ENCODE measurements around the gene DEFB121. TPM values are rescaled to one million over a fixed set of nuclear protein-coding genes. Genes with fewer than 3 reads are reported as not detected.

The DEFB121 gene
- total and polyA plus RNA-seq, 2 of the 8 experiments (the other 6 are each of a cell fraction or from before 2014, with no cell fraction given): not detected

GRCh38 chr20:31368301-31368700 lies 37.7 kb downstream of the DEFB121 start, which contains the start of gene DEFB118:
Gene DEFB118, plus strand, starts transcription at chr20:31368601. Its CDS starts 50 bp downstream, at chr20:31368651.
- no peak within 1 kb of the TSS for H3K18ac ChIP-seq (ENCODE audit: extremely low read depth, low read length)
- no peak within 1 kb of the TSS for H2BK12ac ChIP-seq (ENCODE audit: low read depth, low read length)
- H2BK15ac ChIP-seq (ENCODE audit: low read length): no peak within 1 kb of the TSS
- no peak within 1 kb of the TSS for H3K23ac ChIP-seq (ENCODE audit: insufficient read length)
- no peak within 1 kb of the TSS for H3K56ac ChIP-seq (replicated peaks; ENCODE audit: insufficient read length, low read depth, low read length)
- H3K79me1 ChIP-seq (ENCODE audit: low read depth, low read length): no peaks in the 10 kb centered on the region
- peaks cover 55 to 86% of the 10 kb centered on the region in 2 experiments for H3K9me3 ChIP-seq (ENCODE audit: insufficient read depth in 2 of 2, low read depth in 1 of 2, low read length in 1 of 2)
- no peak for FAIRE-seq
- H3K27me3 ChIP-seq (replicated peaks in 1 of 4; ENCODE audit: control insufficient read depth in 3 of 4, extremely low read depth in 1 of 4, insufficient read depth in 3 of 4, low read length in 3 of 4): no peaks in the 10 kb centered on the region
- POLR2A ChIA-PET (ENCODE audit: partially characterized antibody): no interaction called here
- CTCF ChIA-PET (ENCODE audit: partially characterized antibody): interaction anchor here (1.0 kb wide), 1 partner anchor 90 kb away, joined by 3 read pairs; no protein-coding TSS in a partner anchor
- H2BK120ac ChIP-seq (replicated peaks; ENCODE audit: low read depth, low read length): no peak within 1 kb of the TSS
- WGBS, 2 experiments (ENCODE audit: extremely low coverage in 1 of 2, insufficient coverage in 1 of 2, insufficient read length in 1 of 2, insufficient replicate concordance in 2 of 2, low coverage in 1 of 2, low lambda C conversion rate in 2 of 2, missing lambda C conversion rate in 1 of 2): 77% methylated on average over 2 of the region's 2 CpGs; no CpG with 5 or more reads in 1 of the 2 experiments
- no peaks in the 10 kb centered on the region for H3K36me3 ChIP-seq (ENCODE audit: control insufficient read depth in 2 of 4, insufficient read depth in 4 of 4, low read length in 3 of 4)
- H4K91ac ChIP-seq (replicated peaks; ENCODE audit: insufficient read length, low read length): no peak within 1 kb of the TSS
- H3K4ac ChIP-seq (replicated peaks; ENCODE audit: insufficient read length, low read depth, low read length): no peak within 1 kb of the TSS
- H3K23me2 ChIP-seq (ENCODE audit: low read depth, low read length): no peaks in the 10 kb centered on the region
- no peak within 1 kb of the TSS for H2BK20ac ChIP-seq (ENCODE audit: low read length)
- H2BK5ac ChIP-seq (ENCODE audit: low read depth, low read length): no peak within 1 kb of the TSS
- no peak within 1 kb of the TSS for H3K4me2 ChIP-seq (ENCODE audit: insufficient read depth in 1 of 2, low read depth in 2 of 2, low read length in 2 of 2)
- no peak for DNase-seq (ENCODE audit: low read depth in 1 of 2, low spot score in 2 of 2)
- H3K27ac ChIP-seq (ENCODE audit: low read depth, low read length): no peak within 1 kb of the TSS
- no peak within 1 kb of the TSS for H3K4me3 ChIP-seq (ENCODE audit: extremely low read depth in 1 of 4, insufficient read depth in 2 of 4, low read depth in 3 of 4, low read length in 4 of 4)
- no peaks in the 10 kb centered on the region for H3K79me2 ChIP-seq (ENCODE audit: control insufficient read depth in 1 of 2, insufficient read depth in 2 of 2, low read length in 2 of 2)
- H4K8ac ChIP-seq (ENCODE audit: extremely low read depth, insufficient read depth, low read length): no peak within 1 kb of the TSS
- H2AK5ac ChIP-seq (ENCODE audit: low read depth, low read length): no peak within 1 kb of the TSS
- H4K5ac ChIP-seq (ENCODE audit: insufficient read length, low read depth, low read length): no peak within 1 kb of the TSS
- H4K20me1 ChIP-seq (replicated peaks in 1 of 2; ENCODE audit: control insufficient read depth in 1 of 2, insufficient read depth in 2 of 2, low read length in 2 of 2): no peaks in the 10 kb centered on the region
- no peaks in the 10 kb centered on the region for H3K4me1 ChIP-seq (replicated peaks in 1 of 4; ENCODE audit: control insufficient read depth in 3 of 4, insufficient read depth in 4 of 4, low read length in 3 of 4)
- H3K14ac ChIP-seq (ENCODE audit: insufficient read length): no peak within 1 kb of the TSS
- no peak within 1 kb of the TSS for H2AFZ ChIP-seq (ENCODE audit: low read length)
- H3K9ac ChIP-seq (replicated peaks in 1 of 4; ENCODE audit: extremely low read depth in 1 of 4, low read depth in 3 of 4, low read length in 3 of 4): no peak within 1 kb of the TSS
- no peak for TF ChIP-seq YY1 (IDR thresholded peaks at IDR 0.05; ENCODE audit: low read depth, low read length)
- TF ChIP-seq EZH2 (IDR thresholded peaks at IDR 0.05; ENCODE audit: low read depth, low read length, severe bottlenecking): no peak
- TF ChIP-seq HDAC2 (IDR thresholded peaks at IDR 0.05; ENCODE audit: borderline replicate concordance in 1 of 2, low read depth in 2 of 2, low read length in 2 of 2): no peak
- TF ChIP-seq USF2 (IDR thresholded peaks at IDR 0.05; ENCODE audit: low read length): no peak
- TF ChIP-seq GABPA (IDR thresholded peaks at IDR 0.05; ENCODE audit: borderline replicate concordance, insufficient read depth, low read length): no peak
- no peak for TF ChIP-seq CEBPB (IDR thresholded peaks at IDR 0.05; ENCODE audit: low read depth, low read length)
- TF ChIP-seq CTBP2 (IDR thresholded peaks at IDR 0.05; ENCODE audit: borderline replicate concordance, insufficient read depth, insufficient read length, low read length): no peak
- TF ChIP-seq SIN3A (conservative IDR thresholded peaks at IDR 0.05 in 1 of 2, IDR thresholded peaks at IDR 0.05 in 1 of 2; ENCODE audit: low read depth in 1 of 2, low read length in 2 of 2): no peak
- no peak for TF ChIP-seq NRF1 (IDR thresholded peaks at IDR 0.05; ENCODE audit: low read depth, low read length)
- TF ChIP-seq GTF2F1 (IDR thresholded peaks at IDR 0.05; ENCODE audit: borderline replicate concordance, low read depth, low read length): no peak
- TF ChIP-seq TAF1 (IDR thresholded peaks at IDR 0.05; ENCODE audit: low read depth, low read length): no peak
- TF ChIP-seq MAX (IDR thresholded peaks at IDR 0.05): no peak
- TF ChIP-seq TCF12 (IDR thresholded peaks at IDR 0.05; ENCODE audit: low read depth, low read length): no peak
